ENCODE data around the gene ITGB2. TPM values are rescaled to one million over a fixed set of nuclear protein-coding genes. Genes with fewer than 3 reads are reported as not detected.

The ITGB2 gene
- total RNA-seq, 1 donor from 2014 or later: 0.91 TPM

GRCh38 chr21:44844256-44844655 is 76.4 kb downstream of the ITGB2 start:
- Mint-ChIP-seq H3K27ac (ENCODE audit: unreplicated experiment) (no peak overlapping the region), H3K27me3 (ENCODE audit: unreplicated experiment) (peaks cover 13% of the 10 kb centered on the region), H3K4me1 (ENCODE audit: low read depth, unreplicated experiment) (peaks cover 5% of the 10 kb centered on the region), H3K4me3 (ENCODE audit: unreplicated experiment) (no peak overlapping the region), H3K9me3 (ENCODE audit: unreplicated experiment) (peaks cover 7% of the 10 kb centered on the region), H3K36me3 (ENCODE audit: unreplicated experiment) (no peaks in the 10 kb centered on the region)
- DNase-seq: no peak
- no peak for TF ChIP-seq CTCF (IDR thresholded peaks at IDR 0.05; ENCODE audit: partially characterized antibody, unreplicated experiment)

- TF ChIP-seq CTCF (IDR thresholded peaks at IDR 0.05; ENCODE audit: partially characterized antibody, unreplicated experiment): no peak
- DNase-seq: no peak
- peaks cover 8% of the 10 kb centered on the region for H3K9me3 Mint-ChIP-seq (ENCODE audit: unreplicated experiment)
- peaks cover 10% of the 10 kb centered on the region for H3K27me3 Mint-ChIP-seq (ENCODE audit: unreplicated experiment)
- H3K36me3 Mint-ChIP-seq (ENCODE audit: unreplicated experiment): no peaks in the 10 kb centered on the region
- H3K4me1 Mint-ChIP-seq (ENCODE audit: low read depth, unreplicated experiment): peaks cover 5% of the 10 kb centered on the region
- no peak overlapping the region for H3K27ac Mint-ChIP-seq (ENCODE audit: unreplicated experiment)
- H3K4me3 Mint-ChIP-seq (ENCODE audit: unreplicated experiment): no peak overlapping the region
Measured at GRCh38 chr21:44842721-44843445, 77.8 kb downstream of the ITGB2 start.

- no peak overlapping the region for H3K4me3 Mint-ChIP-seq (ENCODE audit: unreplicated experiment)
- H3K27me3 Mint-ChIP-seq (ENCODE audit: unreplicated experiment): peaks cover 12% of the 10 kb centered on the region
- H3K36me3 Mint-ChIP-seq (ENCODE audit: unreplicated experiment): no peaks in the 10 kb centered on the region
- H3K27ac Mint-ChIP-seq (ENCODE audit: unreplicated experiment): no peak overlapping the region
- peaks cover 8% of the 10 kb centered on the region for H3K9me3 Mint-ChIP-seq (ENCODE audit: unreplicated experiment)
- DNase-seq: no peak
- peaks cover 5% of the 10 kb centered on the region for H3K4me1 Mint-ChIP-seq (ENCODE audit: low read depth, unreplicated experiment)
- TF ChIP-seq CTCF (IDR thresholded peaks at IDR 0.05; ENCODE audit: partially characterized antibody, unreplicated experiment): no peak
Measured at GRCh38 chr21:44842087-44842486, 78.6 kb downstream of the ITGB2 start.

GRCh38 chr21:44840771-44841170 is 79.9 kb downstream of the ITGB2 start:
- H3K36me3 Mint-ChIP-seq (ENCODE audit: unreplicated experiment): no peaks in the 10 kb centered on the region
- no peak overlapping the region for H3K27ac Mint-ChIP-seq (ENCODE audit: unreplicated experiment)
- no peak overlapping the region for H3K4me3 Mint-ChIP-seq (ENCODE audit: unreplicated experiment)
- H3K9me3 Mint-ChIP-seq (ENCODE audit: unreplicated experiment): peaks cover 5% of the 10 kb centered on the region
- H3K4me1 Mint-ChIP-seq (ENCODE audit: low read depth, unreplicated experiment): peaks cover 6% of the 10 kb centered on the region
- H3K27me3 Mint-ChIP-seq (ENCODE audit: unreplicated experiment): peaks cover 13% of the 10 kb centered on the region
- DNase-seq: no peak
- no peak for TF ChIP-seq CTCF (IDR thresholded peaks at IDR 0.05; ENCODE audit: partially characterized antibody, unreplicated experiment)

- no peaks in the 10 kb centered on the region for H3K36me3 Mint-ChIP-seq (ENCODE audit: unreplicated experiment)
- no peak overlapping the region for H3K27ac Mint-ChIP-seq (ENCODE audit: unreplicated experiment)
- TF ChIP-seq CTCF (IDR thresholded peaks at IDR 0.05; ENCODE audit: partially characterized antibody, unreplicated experiment): no peak
- peaks cover 5% of the 10 kb centered on the region for H3K9me3 Mint-ChIP-seq (ENCODE audit: unreplicated experiment)
- peaks cover 8% of the 10 kb centered on the region for H3K27me3 Mint-ChIP-seq (ENCODE audit: unreplicated experiment)
- no peak for DNase-seq
- H3K4me1 Mint-ChIP-seq (ENCODE audit: low read depth, unreplicated experiment): peaks cover 4% of the 10 kb centered on the region
- no peak overlapping the region for H3K4me3 Mint-ChIP-seq (ENCODE audit: unreplicated experiment)
Measured at GRCh38 chr21:44838951-44839350, 81.7 kb downstream of the ITGB2 start.

Measured in glutamatergic neuron (in vitro differentiated cells).